MM.1S (cell line): Measurements from ENCODE around the gene TMEFF1.
A peak's percentile ranks its signal among the peaks of the same experiment; 100 is the strongest.

Source experiments
- DNase-seq: peaks from one replicate; pipeline ENCODE4 v3.0.0-alpha.2; 2015
- H2AFZ ChIP-seq: fragments of 300-600 bp; sonication (generic); 2 replicates; pipeline ENCODE4 v1.6.0; 2016; ENCODE audit warnings: antibody characterized with exemption, low read length
- H3F3A ChIP-seq: fragments of 300-600 bp; sonication (generic); 2 replicates; pipeline ENCODE4 v1.6.1; 2016; ENCODE audit warnings: mild to moderate bottlenecking, antibody characterized with exemption, low read length, moderate library complexity, mixed read lengths; ENCODE audit not compliant: insufficient read depth
- H3K27ac ChIP-seq: fragments of 300-600 bp; sonication (generic); 2 replicates; pipeline ENCODE4 v1.5.1; 2016; ENCODE audit warnings: mild to moderate bottlenecking, low read length
- H3K27me3 ChIP-seq: fragments of 300-600 bp; sonication (generic); replicated peaks from 2 replicates; pipeline ENCODE4 v1.6.0; 2016; ENCODE audit warnings: low read length; ENCODE audit not compliant: insufficient read depth
- H3K36me3 ChIP-seq: fragments of 300-600 bp; sonication (generic); replicated peaks from 2 replicates; pipeline ENCODE4 v1.6.1; 2016; ENCODE audit warnings: mild to moderate bottlenecking, low read length, mixed read lengths; ENCODE audit not compliant: insufficient read depth
- H3K4me1 ChIP-seq: fragments of 300-600 bp; sonication (generic); 2 replicates; pipeline ENCODE4 v1.6.1; 2016; ENCODE audit warnings: low read length, mixed read lengths
- H3K4me2 ChIP-seq: fragments of 300-600 bp; sonication (generic); 2 replicates; pipeline ENCODE4 v1.6.0; 2016; ENCODE audit warnings: low read depth, low read length
- H3K4me3 ChIP-seq: fragments of 300-600 bp; sonication (generic); 2 replicates; pipeline ENCODE4 v1.5.1; 2016; ENCODE audit warnings: low read length, mixed read lengths
- H3K79me2 ChIP-seq: fragments of 300-600 bp; sonication (generic); 2 replicates; pipeline ENCODE4 v1.6.1; 2016; ENCODE audit warnings: mixed run types, low read length, mixed read lengths
- H3K9ac ChIP-seq: fragments of 300-600 bp; sonication (generic); 2 replicates; pipeline ENCODE4 v1.6.1; 2016; ENCODE audit warnings: low read length, mixed read lengths
- H3K9me2 ChIP-seq: fragments of 300-600 bp; sonication (generic); replicated peaks from 2 replicates; pipeline ENCODE4 v1.6.1; 2016; ENCODE audit warnings: mild to moderate bottlenecking, low read length, mixed read lengths; ENCODE audit not compliant: insufficient read depth
- H3K9me3 ChIP-seq: fragments of 300-600 bp; sonication (generic); replicated peaks from 2 replicates; pipeline ENCODE4 v1.6.1; 2016; ENCODE audit warnings: mild to moderate bottlenecking, low read length, mixed read lengths; ENCODE audit not compliant: insufficient read depth
- H4K20me1 ChIP-seq: fragments of 300-600 bp; sonication (generic); 2 replicates; pipeline ENCODE4 v1.6.1; 2016; ENCODE audit warnings: mild to moderate bottlenecking, low read length, moderate library complexity, mixed read lengths; ENCODE audit not compliant: insufficient read depth
- CTCF ChIP-seq: fragments of 300-600 bp; sonication (generic); IDR thresholded peaks from 2 replicates; pipeline ENCODE4 v1.5.1; 2016; ENCODE audit warnings: antibody characterized with exemption, low read length, mixed read lengths
- EZH2 ChIP-seq: fragments of 300-600 bp; sonication (generic); optimal IDR thresholded peaks from 2 replicates; pipeline ENCODE3; 2017; ENCODE audit warnings: low read depth, mild to moderate bottlenecking, antibody characterized with exemption, low read length, mixed read lengths
- EZH2phosphoT487 ChIP-seq: fragments of 300-600 bp; sonication (generic); IDR thresholded peaks from 2 replicates; pipeline ENCODE4 v1.6.1; 2018; ENCODE audit warnings: antibody characterized with exemption, low read length

Gene TMEFF1

GRCh38 chr9:100445903-100446549, 26.9 kb upstream of the TMEFF1 start:
- H3K79me2 ChIP-seq, result 0 out of 2 replicates have a peak, but pooled peaks cover 3% of the 10 kb centered on the region

GRCh38 chr9:100447041-100447440, 25.9 kb upstream of the TMEFF1 start:
- no peaks in the 10 kb centered on the region for H3K9me3 ChIP-seq
- no peak overlapping the region for H3K27ac ChIP-seq
- no peaks in the 10 kb centered on the region for H3K36me3 ChIP-seq
- H4K20me1 ChIP-seq, result no peaks in the 10 kb centered on the region
- H3K27me3 ChIP-seq, result no peaks in the 10 kb centered on the region
- no peak overlapping the region for H2AFZ ChIP-seq
- H3K4me2 ChIP-seq, result no peak overlapping the region
- no peak overlapping the region for H3K9ac ChIP-seq
- H3K79me2 ChIP-seq, result 0 out of 2 replicates have a peak, but pooled peaks cover 3% of the 10 kb centered on the region
- H3F3A ChIP-seq, result peaks cover 32% of the 10 kb centered on the region
- TF ChIP-seq EZH2phosphoT487 (no peak), CTCF (no peak), EZH2 (no peak)
- peaks cover 54% of the 10 kb centered on the region for H3K4me1 ChIP-seq
- H3K9me2 ChIP-seq, result no peaks in the 10 kb centered on the region
- H3K4me3 ChIP-seq, result no peak overlapping the region
- no peak for DNase-seq

More at GRCh38 chr9:100445903-100446549, 26.9 kb upstream of the TMEFF1 start:
- Histone ChIP-seq H3K27ac (no peak overlapping the region), H3K9me2 (no peaks in the 10 kb centered on the region), H3K27me3 (no peaks in the 10 kb centered on the region), H3K9ac (no peak overlapping the region), H3K4me3 (no peak overlapping the region), H3K4me2 (no peak overlapping the region), H4K20me1 (no peaks in the 10 kb centered on the region), H3F3A (peaks cover 32% of the 10 kb centered on the region), H3K9me3 (no peaks in the 10 kb centered on the region), H3K36me3 (no peaks in the 10 kb centered on the region), H3K4me1 (peaks cover 54% of the 10 kb centered on the region), H2AFZ (no peak overlapping the region)
- no peak for DNase-seq
- TF ChIP-seq CTCF (no peak), EZH2 (no peak), EZH2phosphoT487 (no peak)

GRCh38 chr9:100448266-100448665, 24.7 kb upstream of the TMEFF1 start:
- no peaks in the 10 kb centered on the region for H3K27me3 ChIP-seq
- no peaks in the 10 kb centered on the region for H3K36me3 ChIP-seq
- H3K4me1 ChIP-seq, result peaks cover 54% of the 10 kb centered on the region
- H3K9me3 ChIP-seq, result no peaks in the 10 kb centered on the region
- H3K9ac ChIP-seq, result peak overlapping the region; percentile 27; the same call in 1 of the 2 replicates
- peak; percentile 75 for DNase-seq
- TF ChIP-seq EZH2 (no peak), CTCF (no peak), EZH2phosphoT487 (no peak)
- H3K4me2 ChIP-seq, result peak overlapping the region; percentile 69
- H3K27ac ChIP-seq, result peak overlapping the region; percentile 74
- H3K4me3 ChIP-seq, result 0 out of 2 replicates have a peak overlapping the region, but pooled peaks have one; percentile 20
- H4K20me1 ChIP-seq, result no peaks in the 10 kb centered on the region
- no peak overlapping the region for H2AFZ ChIP-seq
- peaks cover 32% of the 10 kb centered on the region for H3F3A ChIP-seq
- H3K79me2 ChIP-seq, result 0 out of 2 replicates have a peak, but pooled peaks cover 3% of the 10 kb centered on the region
- no peaks in the 10 kb centered on the region for H3K9me2 ChIP-seq
